Endothelial cell of umbilical vein (primary cell): ENCODE measurements around the gene OR10H5. TPM values are rescaled to one million over a fixed set of nuclear protein-coding genes. Genes with fewer than 3 reads are reported as not detected.

Source experiments
- BruUV-seq: library from RNA; stranded (reverse); fragments of 400-500 nt; replicated peaks from 2 replicates; lab custom pipeline; 2021; lab: Mats Ljungman, UMichigan
- CTCF ChIA-PET: fragments of 300-600, 350-600 bp; sonication (Branson Sonifier 250); formaldehyde crosslinking; loops from one replicate; lab custom pipeline; 2021; ENCODE audit warnings: antibody characterized with exemption, inconsistent platforms; lab: Charles Lee
- POLR2A ChIA-PET: fragments of 300-600, 350-600 bp; sonication (Branson Sonifier 250); formaldehyde crosslinking; loops from one replicate; lab custom pipeline; 2021; ENCODE audit warnings: antibody characterized with exemption, inconsistent platforms; lab: Charles Lee
- DNase-seq: peaks from one replicate; pipeline ENCODE4 v3.0.0-alpha.2; 2011; ENCODE audit warnings: low read depth, low spot score
- FAIRE-seq: peaks from 2 replicates; lab custom pipeline; 2011; peaks lifted over from hg19 to GRCh38; lab: Jason Lieb, UNC
- H2AFZ ChIP-seq: 2 replicates; pipeline ENCODE4 v1.6.0; 2012; ENCODE audit warnings: low read depth, low read length, control low read depth, inconsistent platforms
- H3K27ac ChIP-seq: 2 replicates; pipeline ENCODE4 v1.5.1; 2011; ENCODE audit warnings: low read depth, mild to moderate bottlenecking, control low read depth, low read length, moderate library complexity; ENCODE audit not compliant: insufficient read depth
- H3K27me3 ChIP-seq, 2 experiments: 2 replicates each; pipeline versions ENCODE4 v1.6.0 to v1.6.1; 2011; ENCODE audit warnings: low read length in 2 of 2, mixed read lengths in 1 of 2; ENCODE audit not compliant: control insufficient read depth in 2 of 2, insufficient read depth in 2 of 2
- H3K36me3 ChIP-seq, 2 experiments: 2 replicates in 1 of 2; 3 replicates in 1 of 2; pipeline ENCODE4 v1.5.1; 2011; ENCODE audit warnings: low read length in 2 of 2, mild to moderate bottlenecking in 1 of 2, moderate library complexity in 1 of 2; ENCODE audit not compliant: control insufficient read depth in 2 of 2, insufficient read depth in 2 of 2; ENCODE audit errors: extremely low read depth in 1 of 2
- H3K4me1 ChIP-seq: 3 replicates; pipeline ENCODE4 v1.5.1; 2011; ENCODE audit warnings: mild to moderate bottlenecking, low read length; ENCODE audit not compliant: control insufficient read depth, insufficient read depth; ENCODE audit errors: extremely low read depth
- H3K4me2 ChIP-seq: 2 replicates; pipeline ENCODE4 v1.6.1; 2011; ENCODE audit warnings: low read length, control low read depth, mixed read lengths; ENCODE audit not compliant: insufficient read depth
- H3K4me3 ChIP-seq, 3 experiments: fragments of 200-600 bp in 1 of 3; sonication (generic), shearing (Covaris generic) in 1 of 3; replicated peaks in 1 of 3; 2 replicates each; pipeline ENCODE4 v1.5.1; 2011 to 2016; ENCODE audit warnings: control low read depth in 3 of 3, low read length in 3 of 3, mild to moderate bottlenecking in 2 of 3, inconsistent platforms in 1 of 3, low read depth in 1 of 3, moderate library complexity in 1 of 3; ENCODE audit not compliant: insufficient read depth in 1 of 3
- H3K79me2 ChIP-seq: 2 replicates; pipeline ENCODE4 v1.6.0; 2012; ENCODE audit warnings: low read length, inconsistent platforms; ENCODE audit not compliant: control insufficient read depth, insufficient read depth
- H3K9ac ChIP-seq: replicated peaks from 2 replicates; pipeline ENCODE3; 2011; ENCODE audit warnings: low read length, control low read depth; ENCODE audit not compliant: insufficient read depth; ENCODE audit errors: extremely low read depth
- H3K9me1 ChIP-seq: replicated peaks from 3 replicates; pipeline ENCODE4 v1.6.0; 2011; ENCODE audit warnings: mild to moderate bottlenecking, low read length; ENCODE audit not compliant: control insufficient read depth, insufficient read depth; ENCODE audit errors: extremely low read depth
- H3K9me3 ChIP-seq: replicated peaks from 2 replicates; pipeline ENCODE4 v1.5.1; 2012; ENCODE audit warnings: low read length, inconsistent platforms; ENCODE audit not compliant: control insufficient read depth, insufficient read depth
- H4K20me1 ChIP-seq: replicated peaks from 2 replicates; pipeline ENCODE3; 2011; ENCODE audit warnings: mild to moderate bottlenecking, low read length; ENCODE audit not compliant: control insufficient read depth, insufficient read depth; ENCODE audit errors: extremely low read depth
- CTCF ChIP-seq, 2 donors: IDR thresholded peaks; 1 replicate in 1 of 2; 2 replicates in 1 of 2; pipeline ENCODE4 v1.5.1; 2011; ENCODE audit warnings: low read length in 2 of 2, mild to moderate bottlenecking in 2 of 2, moderate library complexity in 2 of 2, control low read depth in 1 of 2, inconsistent platforms in 1 of 2, low read depth in 1 of 2; ENCODE audit not compliant: insufficient read depth in 1 of 2; ENCODE audit errors: extremely low read depth in 1 of 2
- EZH2 ChIP-seq: IDR thresholded peaks from 2 replicates; pipeline ENCODE4 v1.6.1; 2012; ENCODE audit warnings: borderline replicate concordance, low read depth, mild to moderate bottlenecking, moderate library complexity, low read length, inconsistent platforms; ENCODE audit not compliant: severe bottlenecking
- GATA2 ChIP-seq: IDR thresholded peaks from 2 replicates; pipeline ENCODE4 v1.7.0; 2011; ENCODE audit warnings: low read depth, mild to moderate bottlenecking, moderate library complexity, mixed read lengths, low read length; ENCODE audit not compliant: insufficient read length, insufficient read depth
- JUN ChIP-seq: IDR thresholded peaks from 2 replicates; pipeline ENCODE4 v1.6.1; 2011; ENCODE audit warnings: borderline replicate concordance, low read depth; ENCODE audit not compliant: insufficient read length, insufficient read depth
- MAX ChIP-seq: IDR thresholded peaks from 2 replicates; pipeline ENCODE4 v1.6.1; 2011; ENCODE audit not compliant: insufficient read depth, insufficient read length
- MYC ChIP-seq: IDR thresholded peaks from one replicate; pipeline ENCODE4 v1.6.1; 2011; ENCODE audit warnings: mild to moderate bottlenecking, low read depth, low read length
- POLR2A ChIP-seq: IDR thresholded peaks from 2 replicates; pipeline ENCODE4 v1.6.1; 2012; ENCODE audit warnings: low read depth, mild to moderate bottlenecking, control low read depth, low read length
- POLR2AphosphoS5 ChIP-seq: IDR thresholded peaks from 2 replicates; pipeline ENCODE4 v1.6.1; 2012; ENCODE audit warnings: low read depth, mild to moderate bottlenecking, control low read depth, low read length, moderate library complexity; ENCODE audit not compliant: insufficient read depth
- dilution Hi-C: fragments of 300-500 bp; cut with MboI; formaldehyde crosslinking; loops from one replicate; pipeline ENCODE4 v1.15.0; 2019; ENCODE audit warnings: low sequenced_read_pairs; ENCODE audit not compliant: extremely low pct_ligation_motif_present
- intact Hi-C: fragments of 100-400 bp; cut with micrococcal nuclease; formaldehyde crosslinking; loops from one replicate; pipeline ENCODE4 v1.10.0; 2022
- polyA plus RNA-seq, 4 experiments: library from polyadenylated mRNA; depleted of rRNA in 3 of 4; stranded (reverse) in 3 of 4; unstranded in 1 of 4; fragments of >200 nt; gene quantifications; 2 replicates each; pipeline versions ENCODE4 v1.2.1 to v1.2.3, GENCODE V29; 2011 to 2012; ENCODE audit warnings: missing spikeins in 1 of 4
- total RNA-seq: library from RNA; stranded (reverse); gene quantifications from 2 replicates; pipeline ENCODE4 v1.2.3, GENCODE V29; 2021

The OR10H5 gene
- total and polyA plus RNA-seq, 2 donors (not counting 3 experiments of a cell fraction or from before 2014, with no cell fraction given), result not detected

- TF ChIP-seq JUN (no peak), MYC (no peak), GATA2 (no peak), EZH2 (no peak), POLR2AphosphoS5 (no peak), MAX (no peak), POLR2A (no peak), CTCF (IDR thresholded peaks at IDR 0.05; ENCODE audit: extremely low read depth in 1 of 2, insufficient read depth in 1 of 2, low read depth in 1 of 2, low read length in 2 of 2) (no peak)
- intact Hi-C loops, result no loop called here
- H4K20me1 ChIP-seq, result no peaks in the 10 kb centered on the region
Measured at GRCh38 chr19:15820646-15821045, 33.2 kb downstream of the OR10H5 start.

More at GRCh38 chr19:15820646-15821045, 33.2 kb downstream of the OR10H5 start:
- DNase-seq, result no peak
- Histone ChIP-seq H3K79me2 (no peaks in the 10 kb centered on the region), H3K27ac (no peak overlapping the region), H3K4me2 (no peak overlapping the region), H3K9me1 (no peaks in the 10 kb centered on the region), H3K36me3 (no peaks in the 10 kb centered on the region), H2AFZ (no peak overlapping the region), H3K9ac (no peak overlapping the region), H3K4me3 (no peak overlapping the region), H3K9me3 (no peaks in the 10 kb centered on the region), H3K27me3 (no peaks in the 10 kb centered on the region), H3K4me1 (no peaks in the 10 kb centered on the region)
- CTCF ChIA-PET, result no interaction called here
- POLR2A ChIA-PET, result no interaction called here
- dilution Hi-C loops, result no loop called here
- no TSS peak for BruUV-seq
- no peak for FAIRE-seq
